ENCODE results near the gene ZNF692. TPM values are rescaled to one million over a fixed set of nuclear protein-coding genes. Genes with fewer than 3 reads are reported as not detected.

ZNF692 gene
- total RNA-seq, 1 experiment from 2014 or later, result 40.1 TPM

- Histone ChIP-seq H3T11ph (ENCODE audit: low read length) (no peak overlapping the region), H2BK120ac (ENCODE audit: low read depth, low read length, poor library complexity, severe bottlenecking) (no peak overlapping the region), H3K79me2 (ENCODE audit: insufficient read depth, low read length) (no peaks in the 10 kb centered on the region), H3K79me1 (ENCODE audit: insufficient read depth, low read depth, low read length, poor library complexity, severe bottlenecking) (no peaks in the 10 kb centered on the region), H4K5ac (ENCODE audit: insufficient read length, low read depth, low read length) (no peak overlapping the region), H3K14ac (ENCODE audit: insufficient read depth, low read length) (no peak overlapping the region), H4K8ac (replicated peaks; ENCODE audit: insufficient read length, low read depth, low read length) (no peak overlapping the region), H3K18ac (ENCODE audit: insufficient read length, low read depth, low read length) (no peak overlapping the region), H3K23ac (ENCODE audit: insufficient read length, low read depth, low read length) (no peak overlapping the region), H3K27me3 (ENCODE audit: insufficient read depth, low read length) (no peaks in the 10 kb centered on the region), H2BK20ac (ENCODE audit: low read depth, low read length, poor library complexity, severe bottlenecking) (no peak overlapping the region), H3K56ac (ENCODE audit: insufficient read length, low read depth, low read length) (no peak overlapping the region), H3K9ac (ENCODE audit: extremely low read depth, insufficient read length, low read length) (no peak overlapping the region), H2AK5ac (ENCODE audit: insufficient read length, low read length) (no peak overlapping the region), H4K91ac (ENCODE audit: insufficient read length, low read depth, low read length) (no peak overlapping the region), H3K9me3 (ENCODE audit: control insufficient read depth, low read depth, low read length) (peaks cover 6% of the 10 kb centered on the region), H3K27ac (ENCODE audit: insufficient read length, low read depth, low read length) (no peak overlapping the region), H3K4ac (ENCODE audit: low read depth, low read length) (no peak overlapping the region), H2BK5ac (ENCODE audit: insufficient read length, low read length) (no peak overlapping the region), H2AFZ (ENCODE audit: low read length) (no peak overlapping the region), H4K20me1 (ENCODE audit: control insufficient read depth, insufficient read depth, insufficient read length) (no peaks in the 10 kb centered on the region), H2BK12ac (ENCODE audit: insufficient read length, low read depth, low read length) (no peak overlapping the region), H3K23me2 (ENCODE audit: insufficient read length, low read depth, low read length, poor library complexity, severe bottlenecking) (no peaks in the 10 kb centered on the region), H3K4me1 (ENCODE audit: insufficient read depth, low read length) (no peaks in the 10 kb centered on the region), H3K4me2 (ENCODE audit: insufficient read depth, insufficient read length, low read length) (no peak overlapping the region), H2BK15ac (ENCODE audit: low read depth, low read length) (no peak overlapping the region)
- Mint-ChIP-seq H3K36me3 (ENCODE audit: insufficient read depth in 1 of 3, low read depth in 3 of 3) (peaks cover 23 to 38% (median 37%) of the 10 kb centered on the region in 3 experiments), H3K4me1 (0 out of 4 replicates have a peak, but pooled peaks cover 0 to 4% of the 10 kb centered on the region in 2 experiments), H3K4me3 (no peak overlapping the region; a peak in 1 of 5 replicates), H3K27ac (0 out of 7 replicates have a peak overlapping the region, but pooled peaks of 2 of the 3 experiments have one; percentile 10 to 35), H3K9me3 (peaks cover 3 to 7% of the 10 kb centered on the region in 2 experiments), H3K27me3 (ENCODE audit: low read depth) (peaks cover under 1% of the 10 kb centered on the region; the same call in 1 of the 2 replicates)
- WGBS (ENCODE audit: extremely low coverage, insufficient read length, low lambda C conversion rate), result no CpG with 5 or more reads among the region's 10 CpGs
- no peak for TF ChIP-seq CTCF (conservative IDR thresholded peaks at IDR 0.05)
- DNase-seq, result no peak
Measured at GRCh38 chr1:248810000-248810726, 48.7 kb downstream of the ZNF692 start.

All from H9 (cell line).